ENCODE data around the gene PLEKHG7.

- TF ChIP-seq CTCF (IDR thresholded peaks at IDR 0.05 in 2 of 3, conservative IDR thresholded peaks at IDR 0.05 in 1 of 3; ENCODE audit: borderline replicate concordance in 1 of 3, insufficient read depth in 1 of 3, low read depth in 2 of 3, low read length in 2 of 3) (no peak), POLR2A (IDR thresholded peaks at IDR 0.05; ENCODE audit: borderline replicate concordance, extremely low read depth, insufficient read depth, insufficient read length) (no peak), MAX (IDR thresholded peaks at IDR 0.05) (no peak), YY1 (IDR thresholded peaks at IDR 0.05; ENCODE audit: extremely low read depth, insufficient replicate concordance, low read depth, low read length) (no peak), POLR2AphosphoS5 (IDR thresholded peaks at IDR 0.05; ENCODE audit: low read depth, low read length) (no peak), EZH2 (IDR thresholded peaks at IDR 0.05) (no peak), SP1 (IDR thresholded peaks at IDR 0.05; ENCODE audit: low read depth) (no peak), RAD21 (IDR thresholded peaks at IDR 0.05; ENCODE audit: low read depth) (no peak), FOSL1 (IDR thresholded peaks at IDR 0.05; ENCODE audit: low read depth) (no peak)
Observed at GRCh38 chr12:92674500-92674899, 28.3 kb upstream of the PLEKHG7 start.

All from HCT116 (cell line).